Measurements from ENCODE around the gene ETDC. TPM values are rescaled to one million over a fixed set of nuclear protein-coding genes. Genes with fewer than 3 reads are reported as not detected.
"Not testable (repeated sequence)": the region's sequence is repeated elsewhere in the genome, so short reads cannot be mapped to it uniquely, and the experiment has no call there.

ETDC gene
- total RNA-seq (2021) = not detected in 2 replicates
- Bru-seq, nascent RNA = not detected
- not detected for BruChase-seq, experiment 1, labeled RNA remaining after a 2-hour chase
- BruChase-seq, experiment 2, labeled RNA remaining after a 6-hour chase = not detected
- long read RNA-seq = 0 reads

DNA sequence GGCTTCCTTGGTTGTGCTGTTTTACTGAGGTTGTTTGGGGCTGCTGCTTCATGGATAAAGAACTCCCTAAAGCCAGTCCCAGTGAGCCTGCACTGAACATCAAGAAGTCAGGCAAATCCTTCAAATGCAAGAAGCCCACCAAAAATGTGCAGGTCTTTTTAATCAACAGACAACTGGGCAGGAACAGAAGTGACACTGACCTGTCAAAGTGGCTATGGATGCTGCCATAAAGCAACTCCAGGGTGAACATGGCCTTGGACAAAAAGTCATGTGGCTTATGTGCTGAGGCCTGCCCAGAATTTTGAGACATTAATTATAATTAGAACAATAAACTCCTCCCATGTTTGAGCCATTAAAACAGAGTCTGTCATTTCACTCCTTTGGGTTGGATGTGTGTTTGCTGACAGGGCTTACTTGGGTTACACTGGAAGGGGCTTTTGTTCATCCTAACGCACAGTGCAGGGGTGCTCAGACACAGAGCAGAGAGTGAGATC lies at the start of gene ETDC:
ETDC (plus strand) TSS at position 51 of the 494 bp plus-strand sequence; CDS start at position 51, 0 bp downstream.
- TF ChIP-seq CTCF (conservative IDR thresholded peaks at IDR 0.05) (no peak), EZH2 (IDR thresholded peaks at IDR 0.05; ENCODE audit: low read depth) (no peak)
- no peak for DNase-seq
- H3K27ac ChIP-seq = no peak within 1 kb of the TSS
- no peaks in the 10 kb centered on the region for H3F3A ChIP-seq (ENCODE audit: insufficient read depth, low read depth)
- H3K4me1 ChIP-seq (replicated peaks; ENCODE audit: insufficient read depth) = no peaks in the 10 kb centered on the region
- no peaks in the 10 kb centered on the region for H3K9me2 ChIP-seq (ENCODE audit: insufficient read depth)
- H3K9me3 ChIP-seq (ENCODE audit: insufficient read depth, low read depth) = peaks cover 18% of the 10 kb centered on the region
- H4K20me1 ChIP-seq (ENCODE audit: insufficient read depth) = no peaks in the 10 kb centered on the region
- no peak within 1 kb of the TSS for H2AFZ ChIP-seq
- ChIA-PET POLR2A (ENCODE audit: unreplicated experiment) (no interaction called here), CTCF (no interaction called here)
- no peaks in the 10 kb centered on the region for H3K79me2 ChIP-seq (ENCODE audit: low read depth)
- intact Hi-C loops (cut with micrococcal nuclease; ENCODE audit: unreplicated experiment) = no loop called here
- no peak within 1 kb of the TSS for H3K4me2 ChIP-seq
- BruUV-seq (replicated peaks) = no TSS peak
- H3K27me3 ChIP-seq (ENCODE audit: insufficient read depth, low read depth) = no peaks in the 10 kb centered on the region
- no peaks in the 10 kb centered on the region for H3K36me3 ChIP-seq (ENCODE audit: low read depth)
- H3K4me3 ChIP-seq = no peak within 1 kb of the TSS

- CTCF ChIA-PET; H3K9me3 ChIP-seq (ENCODE audit: insufficient read depth, low read depth): not testable (repeated sequence)
Measured at GRCh38 chrX:135260976-135261375, 48.3 kb upstream of the ETDC start.

GRCh38 chrX:135263376-135263775 lies 45.9 kb upstream of the ETDC start:
- H3K79me2 ChIP-seq (ENCODE audit: low read depth); CTCF ChIA-PET; H3K27ac ChIP-seq; H2AFZ ChIP-seq; H3K9me3 ChIP-seq (ENCODE audit: insufficient read depth, low read depth); H3K36me3 ChIP-seq (ENCODE audit: low read depth); H3K4me3 ChIP-seq; H3K9me2 ChIP-seq (ENCODE audit: insufficient read depth); H3K4me2 ChIP-seq; H3K4me1 ChIP-seq (replicated peaks; ENCODE audit: insufficient read depth); POLR2A ChIA-PET (ENCODE audit: unreplicated experiment); H3F3A ChIP-seq (ENCODE audit: insufficient read depth, low read depth); BruUV-seq (replicated peaks); DNase-seq; intact Hi-C loops (cut with micrococcal nuclease; ENCODE audit: unreplicated experiment); H4K20me1 ChIP-seq (ENCODE audit: insufficient read depth): not testable (repeated sequence)
- H3K27me3 ChIP-seq (ENCODE audit: insufficient read depth, low read depth) = peaks cover 25% of the 10 kb centered on the region

More at GRCh38 chrX:135260976-135261375, 48.3 kb upstream of the ETDC start:
- DNase-seq; H3K4me2 ChIP-seq; H3K9me2 ChIP-seq (ENCODE audit: insufficient read depth); H3K4me3 ChIP-seq; POLR2A ChIA-PET (ENCODE audit: unreplicated experiment); H3K79me2 ChIP-seq (ENCODE audit: low read depth); H3K27ac ChIP-seq; BruUV-seq (replicated peaks); H3F3A ChIP-seq (ENCODE audit: insufficient read depth, low read depth); H3K4me1 ChIP-seq (replicated peaks; ENCODE audit: insufficient read depth); H3K36me3 ChIP-seq (ENCODE audit: low read depth); H2AFZ ChIP-seq; H4K20me1 ChIP-seq (ENCODE audit: insufficient read depth); intact Hi-C loops (cut with micrococcal nuclease; ENCODE audit: unreplicated experiment): not testable (repeated sequence)
- peaks cover 23% of the 10 kb centered on the region for H3K27me3 ChIP-seq (ENCODE audit: insufficient read depth, low read depth)

DNA sequence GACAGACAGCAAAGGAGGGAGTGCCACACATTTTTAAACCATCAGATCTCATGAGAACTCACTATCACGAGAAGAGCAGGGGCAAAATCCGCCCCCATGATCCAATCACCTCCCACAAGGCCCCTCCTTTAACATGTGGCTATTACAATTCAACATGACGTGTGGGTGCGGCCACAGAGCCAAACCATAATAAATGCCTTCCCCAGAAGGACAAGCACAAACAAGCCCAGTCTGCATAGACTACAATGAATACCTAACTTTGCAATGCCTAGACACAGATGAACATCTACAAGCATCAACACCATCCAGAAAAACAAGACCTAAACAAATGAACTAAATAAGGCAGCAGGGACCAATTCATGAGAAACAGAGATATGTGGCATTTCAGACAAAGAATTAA lies 45.1 kb upstream of the ETDC start:
- Histone ChIP-seq H3K4me3 (no peak overlapping the region), H2AFZ (no peak overlapping the region), H4K20me1 (ENCODE audit: insufficient read depth) (no peaks in the 10 kb centered on the region), H3K4me1 (replicated peaks; ENCODE audit: insufficient read depth) (no peaks in the 10 kb centered on the region), H3K4me2 (no peak overlapping the region), H3K27ac (no peak overlapping the region), H3K27me3 (ENCODE audit: insufficient read depth, low read depth) (peaks cover 26% of the 10 kb centered on the region), H3F3A (ENCODE audit: insufficient read depth, low read depth) (no peaks in the 10 kb centered on the region), H3K9me2 (ENCODE audit: insufficient read depth) (no peaks in the 10 kb centered on the region), H3K36me3 (ENCODE audit: low read depth) (no peaks in the 10 kb centered on the region), H3K9me3 (ENCODE audit: insufficient read depth, low read depth) (no peaks in the 10 kb centered on the region; the same call in 1 of the 2 replicates), H3K79me2 (ENCODE audit: low read depth) (no peaks in the 10 kb centered on the region)
- ChIA-PET POLR2A (ENCODE audit: unreplicated experiment) (no interaction called here), CTCF (no interaction called here)
- intact Hi-C loops (cut with micrococcal nuclease; ENCODE audit: unreplicated experiment) = no loop called here
- no peak for TF ChIP-seq CTCF (conservative IDR thresholded peaks at IDR 0.05)
- TF ChIP-seq EZH2 (IDR thresholded peaks at IDR 0.05; ENCODE audit: low read depth) = no peak
- no TSS peak for BruUV-seq (replicated peaks)
- DNase-seq = no peak
